Ascending aorta (tissue), 2 donors: ENCODE results near the gene PLK2. TPM values are rescaled to one million over a fixed set of nuclear protein-coding genes. Genes with fewer than 3 reads are reported as not detected.

ENCODE experiments used
- DNase-seq, 2 donors: peaks; one replicate each; pipeline ENCODE4 v3.0.0-alpha.2; 2019; ENCODE audit warnings: low spot score in 2 of 2
- H3K27ac ChIP-seq, 2 donors: fragments of 200-600 bp; sonication (generic); one replicate each; pipeline ENCODE4 v1.5.1; 2016 to 2017; ENCODE audit warnings: mild to moderate bottlenecking in 1 of 2
- H3K27me3 ChIP-seq: fragments of 200-600 bp; sonication (generic); one replicate; pipeline ENCODE4 v1.5.1; 2017
- H3K36me3 ChIP-seq, 2 donors: fragments of 200-600 bp; sonication (generic); one replicate each; pipeline ENCODE4 v1.5.1; 2016
- H3K4me1 ChIP-seq, 2 donors: fragments of 200-600 bp; sonication (generic); one replicate each; pipeline ENCODE4 v1.5.1; 2016 to 2017; ENCODE audit warnings: mild to moderate bottlenecking in 1 of 2
- H3K4me3 ChIP-seq, 2 donors: fragments of 200-600 bp; sonication (generic); one replicate each; pipeline ENCODE4 v1.5.1; 2016 to 2017; ENCODE audit warnings: mild to moderate bottlenecking in 1 of 2
- H3K9me3 ChIP-seq, 2 donors: fragments of 200-600 bp; sonication (generic); one replicate each; pipeline ENCODE4 v1.5.1; 2016
- CTCF ChIP-seq, 3 experiments: fragments of 200-600 bp in 2 of 3; fragments of 450-650 bp in 1 of 3; sonication (generic) in 2 of 3; IDR thresholded peaks; one replicate each; pipeline ENCODE4 v1.5.1; 2016 to 2019; ENCODE audit warnings: antibody characterized with exemption in 3 of 3, mild to moderate bottlenecking in 1 of 3, moderate library complexity in 1 of 3
- intact Hi-C: fragments of 100-400 bp; cut with DNase I; formaldehyde crosslinking; loops from one replicate; pipeline ENCODE4 v1.15.1; 2023
- total RNA-seq: library from RNA; depleted of rRNA; stranded (reverse); fragments of >200 nt; gene quantifications from one replicate; pipeline ENCODE4 v1.1.0, GENCODE V29; 2016

PLK2 gene
- total RNA-seq, 1 donor from 2014 or later: 69.1 TPM

GRCh38 chr5:58450811-58451629, 8.9 kb downstream of the PLK2 start:
- H3K4me1 ChIP-seq: peaks cover 0 to 19% of the 10 kb centered on the region in 2 donors
- intact Hi-C loops: loop anchor here (10.0 kb wide), 1 partner anchor 46 kb away; no protein-coding TSS in a partner anchor
- H3K36me3 ChIP-seq: peaks cover 12 to 32% of the 10 kb centered on the region in 2 donors
- H3K4me3 ChIP-seq: no peak overlapping the region
- DNase-seq: no peak
- H3K9me3 ChIP-seq: no peaks in the 10 kb centered on the region
- no peak overlapping the region for H3K27ac ChIP-seq
- no peak for TF ChIP-seq CTCF (IDR thresholded peaks at IDR 0.05)
- no peaks in the 10 kb centered on the region for H3K27me3 ChIP-seq

- Histone ChIP-seq H3K4me1 (peaks cover 0 to 10% of the 10 kb centered on the region in 2 donors), H3K27ac (no peak overlapping the region), H3K27me3 (no peaks in the 10 kb centered on the region), H3K36me3 (peaks cover 12 to 22% of the 10 kb centered on the region in 2 donors), H3K4me3 (no peak overlapping the region), H3K9me3 (no peaks in the 10 kb centered on the region)
- DNase-seq: no peak
- TF ChIP-seq CTCF (IDR thresholded peaks at IDR 0.05): no peak
- intact Hi-C loops: loop anchor here (10.0 kb wide), 1 partner anchor 45 kb away; no protein-coding TSS in a partner anchor
Measured at GRCh38 chr5:58450018-58450417, 9.9 kb downstream of the PLK2 start.

GRCh38 chr5:58447226-58447625, 12.7 kb downstream of the PLK2 start:
- H3K27me3 ChIP-seq: no peaks in the 10 kb centered on the region
- H3K4me3 ChIP-seq: no peak overlapping the region
- H3K9me3 ChIP-seq: no peaks in the 10 kb centered on the region
- no peak overlapping the region for H3K27ac ChIP-seq
- no peak for DNase-seq
- intact Hi-C loops: no loop called here
- TF ChIP-seq CTCF (IDR thresholded peaks at IDR 0.05): no peak
- no peaks in the 10 kb centered on the region for H3K36me3 ChIP-seq
- H3K4me1 ChIP-seq: no peaks in the 10 kb centered on the region

GRCh38 chr5:58446024-58446423, 13.9 kb downstream of the PLK2 start:
- Histone ChIP-seq H3K4me1 (no peaks in the 10 kb centered on the region), H3K27ac (no peak overlapping the region), H3K4me3 (no peak overlapping the region), H3K36me3 (no peaks in the 10 kb centered on the region), H3K27me3 (no peaks in the 10 kb centered on the region), H3K9me3 (no peaks in the 10 kb centered on the region)
- intact Hi-C loops: no loop called here
- DNase-seq: no peak
- TF ChIP-seq CTCF (IDR thresholded peaks at IDR 0.05): no peak

- H3K27me3 ChIP-seq: no peaks in the 10 kb centered on the region
- H3K4me3 ChIP-seq: no peak overlapping the region
- H3K36me3 ChIP-seq: no peaks in the 10 kb centered on the region
- intact Hi-C loops: no loop called here
- no peaks in the 10 kb centered on the region for H3K9me3 ChIP-seq
- no peak for DNase-seq
- TF ChIP-seq CTCF (IDR thresholded peaks at IDR 0.05): no peak
- H3K4me1 ChIP-seq: no peaks in the 10 kb centered on the region
- H3K27ac ChIP-seq: no peak overlapping the region
Measured at GRCh38 chr5:58444805-58445204, 15.1 kb downstream of the PLK2 start.
